Osteoblast (primary cell): ENCODE results near the gene GDNF. TPM values are rescaled to one million over a fixed set of nuclear protein-coding genes. Genes with fewer than 3 reads are reported as not detected.
"Not testable (repeated sequence)": the region's sequence is repeated elsewhere in the genome, so short reads cannot be mapped to it uniquely, and the experiment has no call there.

ENCODE experiments used
- DNase-seq: peaks from one replicate; pipeline ENCODE4 v3.0.0; 2011; ENCODE audit warnings: low spot score, mixed read lengths; ENCODE audit not compliant: insufficient read length; ENCODE audit errors: missing footprints
- H2AFZ ChIP-seq: 2 replicates; pipeline ENCODE4 v1.6.0; 2011; ENCODE audit warnings: mild to moderate bottlenecking, low read length
- H3K27ac ChIP-seq: 2 replicates; pipeline ENCODE4 v1.5.1; 2011; ENCODE audit warnings: mild to moderate bottlenecking, low read depth, low read length, moderate library complexity
- H3K27me3 ChIP-seq: 2 replicates; pipeline ENCODE4 v1.6.0; 2012; ENCODE audit warnings: mild to moderate bottlenecking, control low read depth, inconsistent platforms, low read length, moderate library complexity; ENCODE audit not compliant: insufficient read depth
- H3K36me3 ChIP-seq: 2 replicates; pipeline ENCODE4 v1.5.1; 2011; ENCODE audit warnings: mild to moderate bottlenecking, low read length, control low read depth, moderate library complexity; ENCODE audit not compliant: insufficient read depth
- H3K4me1 ChIP-seq: 2 replicates; pipeline ENCODE4 v1.5.1; 2011; ENCODE audit warnings: mild to moderate bottlenecking, low read length, control low read depth, moderate library complexity; ENCODE audit not compliant: insufficient read depth
- H3K4me2 ChIP-seq: 2 replicates; pipeline ENCODE4 v1.6.0; 2011; ENCODE audit warnings: mild to moderate bottlenecking, low read length; ENCODE audit not compliant: insufficient read depth
- H3K4me3 ChIP-seq: fragments of 200-600 bp; sonication (generic); 3 replicates; pipeline ENCODE4 v1.5.1; 2012; ENCODE audit warnings: mild to moderate bottlenecking, low read length, inconsistent platforms; ENCODE audit not compliant: insufficient read depth
- H3K79me2 ChIP-seq: 2 replicates; pipeline ENCODE4 v1.6.0; 2012; ENCODE audit warnings: mild to moderate bottlenecking, low read length, control low read depth, inconsistent platforms; ENCODE audit not compliant: insufficient read depth
- H3K9me3 ChIP-seq: 2 replicates; pipeline ENCODE4 v1.5.1; 2011; ENCODE audit warnings: low read depth, low read length, control low read depth
- H4K20me1 ChIP-seq: 2 replicates; pipeline ENCODE4 v1.6.0; 2012; ENCODE audit warnings: mild to moderate bottlenecking, low read length, control low read depth; ENCODE audit not compliant: insufficient read depth
- total RNA-seq: library from RNA; depleted of rRNA; stranded (reverse); fragments of >200 nt; gene quantifications from 2 replicates; pipeline ENCODE4 v1.2.3, GENCODE V29; 2012
- TF ChIP-seq, protein P1 (sequence below): IDR thresholded peaks from 2 replicates; pipeline ENCODE4 v1.5.1; 2011; ENCODE audit warnings: mild to moderate bottlenecking, low read depth, low read length, moderate library complexity; ENCODE audit errors: extremely low read depth

GDNF gene
- total RNA-seq, 1 donor, result 6.2 TPM

DNA sequence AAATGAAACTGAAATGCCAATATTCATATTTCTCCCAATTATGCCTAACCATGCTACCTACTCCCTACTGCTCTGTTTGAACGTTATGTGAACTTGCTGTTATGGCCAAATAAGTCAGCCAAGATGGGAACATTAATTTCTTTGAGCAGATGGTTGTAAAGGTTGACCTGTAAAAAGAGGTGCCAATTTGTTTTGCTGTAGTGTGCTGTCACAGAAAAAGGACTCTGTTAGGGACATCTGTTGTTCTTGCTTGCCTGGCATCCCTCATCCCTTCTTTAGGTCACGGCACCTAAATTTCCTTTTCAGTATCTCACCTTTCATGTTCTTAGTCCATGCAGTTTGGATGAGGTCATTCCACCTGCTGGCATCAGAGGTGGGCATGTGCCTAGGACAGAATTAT lies 35.4 kb downstream of the GDNF start:
- DNase-seq, result no peak
- H4K20me1 ChIP-seq, result no peaks in the 10 kb centered on the region
- H3K4me1 ChIP-seq, result no peaks in the 10 kb centered on the region
- no peak overlapping the region for H3K4me2 ChIP-seq
- H3K36me3 ChIP-seq, result no peaks in the 10 kb centered on the region
- no peak overlapping the region for H3K27ac ChIP-seq
- H3K9me3 ChIP-seq, result no peaks in the 10 kb centered on the region
- H3K27me3 ChIP-seq, result no peaks in the 10 kb centered on the region
- H2AFZ ChIP-seq, result no peak overlapping the region
- H3K79me2 ChIP-seq, result no peaks in the 10 kb centered on the region
- no peak overlapping the region for H3K4me3 ChIP-seq
- TF ChIP-seq, protein P1, sequence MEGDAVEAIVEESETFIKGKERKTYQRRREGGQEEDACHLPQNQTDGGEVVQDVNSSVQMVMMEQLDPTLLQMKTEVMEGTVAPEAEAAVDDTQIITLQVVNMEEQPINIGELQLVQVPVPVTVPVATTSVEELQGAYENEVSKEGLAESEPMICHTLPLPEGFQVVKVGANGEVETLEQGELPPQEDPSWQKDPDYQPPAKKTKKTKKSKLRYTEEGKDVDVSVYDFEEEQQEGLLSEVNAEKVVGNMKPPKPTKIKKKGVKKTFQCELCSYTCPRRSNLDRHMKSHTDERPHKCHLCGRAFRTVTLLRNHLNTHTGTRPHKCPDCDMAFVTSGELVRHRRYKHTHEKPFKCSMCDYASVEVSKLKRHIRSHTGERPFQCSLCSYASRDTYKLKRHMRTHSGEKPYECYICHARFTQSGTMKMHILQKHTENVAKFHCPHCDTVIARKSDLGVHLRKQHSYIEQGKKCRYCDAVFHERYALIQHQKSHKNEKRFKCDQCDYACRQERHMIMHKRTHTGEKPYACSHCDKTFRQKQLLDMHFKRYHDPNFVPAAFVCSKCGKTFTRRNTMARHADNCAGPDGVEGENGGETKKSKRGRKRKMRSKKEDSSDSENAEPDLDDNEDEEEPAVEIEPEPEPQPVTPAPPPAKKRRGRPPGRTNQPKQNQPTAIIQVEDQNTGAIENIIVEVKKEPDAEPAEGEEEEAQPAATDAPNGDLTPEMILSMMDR, result no peak

DNA sequence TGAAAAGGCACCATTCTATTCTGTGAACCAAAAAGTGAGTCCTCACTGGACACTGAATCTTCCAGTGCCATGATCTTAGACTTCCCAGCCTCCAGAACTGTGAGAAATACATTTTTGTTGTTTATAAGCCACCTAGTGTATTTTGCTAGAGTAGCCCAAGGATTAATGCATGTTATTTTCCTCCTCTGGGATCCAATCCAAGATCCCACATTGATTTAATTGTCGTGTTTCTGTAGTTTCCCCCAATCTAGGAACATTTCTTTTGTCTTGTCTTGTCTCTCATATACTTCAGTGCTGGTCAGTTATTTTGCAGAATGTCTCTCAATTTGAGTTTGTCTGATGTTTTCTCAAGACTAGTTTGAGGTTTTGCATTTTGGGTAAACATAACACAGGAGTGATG lies 36.4 kb downstream of the GDNF start:
- no peaks in the 10 kb centered on the region for H3K79me2 ChIP-seq
- TF ChIP-seq, protein P1, result no peak
- H3K4me2 ChIP-seq, result no peak overlapping the region
- H4K20me1 ChIP-seq, result no peaks in the 10 kb centered on the region
- no peaks in the 10 kb centered on the region for H3K36me3 ChIP-seq
- no peaks in the 10 kb centered on the region for H3K4me1 ChIP-seq
- no peak overlapping the region for H2AFZ ChIP-seq
- DNase-seq, result no peak
- H3K27me3 ChIP-seq, result no peaks in the 10 kb centered on the region
- no peaks in the 10 kb centered on the region for H3K9me3 ChIP-seq
- H3K27ac ChIP-seq, result no peak overlapping the region
- no peak overlapping the region for H3K4me3 ChIP-seq

DNA sequence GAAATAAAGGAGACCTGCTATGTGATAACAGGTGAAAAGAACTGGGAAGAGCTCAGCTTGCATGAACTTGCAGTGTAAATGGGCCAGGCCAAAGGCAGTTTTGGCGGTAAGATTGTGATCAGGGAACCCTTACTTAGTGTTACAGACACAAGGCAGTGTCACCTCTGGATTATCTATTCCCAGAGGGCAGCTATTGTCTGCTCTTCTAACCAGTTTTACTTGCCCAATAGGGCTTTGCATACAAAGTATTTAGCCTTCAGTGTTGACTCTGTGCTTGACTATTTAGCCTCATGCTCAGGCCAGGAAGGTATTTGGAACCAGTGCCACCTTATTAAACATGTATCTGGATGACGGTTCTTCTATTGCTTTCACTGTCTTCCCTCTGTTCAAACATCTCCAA lies 38.3 kb downstream of the GDNF start:
- TF ChIP-seq, protein P1, result no peak
- no peaks in the 10 kb centered on the region for H3K36me3 ChIP-seq
- no peak overlapping the region for H2AFZ ChIP-seq
- DNase-seq, result no peak
- H3K4me3 ChIP-seq, result no peak overlapping the region
- no peaks in the 10 kb centered on the region for H3K79me2 ChIP-seq
- no peaks in the 10 kb centered on the region for H3K4me1 ChIP-seq
- no peak overlapping the region for H3K27ac ChIP-seq
- no peaks in the 10 kb centered on the region for H3K9me3 ChIP-seq
- no peaks in the 10 kb centered on the region for H4K20me1 ChIP-seq
- H3K27me3 ChIP-seq, result no peaks in the 10 kb centered on the region
- H3K4me2 ChIP-seq, result no peak overlapping the region

DNA sequence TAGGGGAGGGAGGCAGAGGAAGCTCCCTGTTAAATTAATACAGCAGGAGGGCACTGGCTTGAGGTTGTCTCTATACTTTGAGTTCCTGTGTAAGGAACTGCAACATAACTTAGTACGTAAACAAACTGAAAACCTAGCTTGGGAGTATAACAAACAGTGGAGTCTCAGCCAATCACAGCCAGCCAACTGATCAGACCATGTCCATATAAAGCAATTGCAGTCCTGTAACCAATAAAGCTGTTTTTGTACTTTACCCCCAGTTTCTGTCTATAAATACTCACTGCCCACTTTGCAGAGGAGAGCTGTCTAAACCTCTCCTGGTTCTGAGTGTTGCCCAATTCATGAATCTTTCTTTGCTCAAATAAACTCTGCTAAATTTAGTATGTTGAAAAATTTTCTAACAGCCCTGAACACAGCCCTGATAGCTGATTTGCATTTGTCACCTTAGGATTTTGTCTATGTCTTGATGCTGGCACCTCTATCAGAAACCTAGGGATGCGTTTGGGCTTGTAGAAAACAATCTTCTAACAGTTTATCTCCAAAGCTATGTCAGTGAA lies 39.9 kb downstream of the GDNF start:
- H3K4me3 ChIP-seq, result no peak overlapping the region
- no peaks in the 10 kb centered on the region for H3K4me1 ChIP-seq
- H3K27ac ChIP-seq, result no peak overlapping the region
- H2AFZ ChIP-seq, result no peak overlapping the region
- TF ChIP-seq, protein P1, result no peak
- H3K9me3 ChIP-seq, result peaks cover 3% of the 10 kb centered on the region
- H3K4me2 ChIP-seq, result no peak overlapping the region
- no peaks in the 10 kb centered on the region for H4K20me1 ChIP-seq
- H3K27me3 ChIP-seq, result no peaks in the 10 kb centered on the region
- no peaks in the 10 kb centered on the region for H3K79me2 ChIP-seq
- H3K36me3 ChIP-seq, result no peaks in the 10 kb centered on the region
- DNase-seq, result no peak

DNA sequence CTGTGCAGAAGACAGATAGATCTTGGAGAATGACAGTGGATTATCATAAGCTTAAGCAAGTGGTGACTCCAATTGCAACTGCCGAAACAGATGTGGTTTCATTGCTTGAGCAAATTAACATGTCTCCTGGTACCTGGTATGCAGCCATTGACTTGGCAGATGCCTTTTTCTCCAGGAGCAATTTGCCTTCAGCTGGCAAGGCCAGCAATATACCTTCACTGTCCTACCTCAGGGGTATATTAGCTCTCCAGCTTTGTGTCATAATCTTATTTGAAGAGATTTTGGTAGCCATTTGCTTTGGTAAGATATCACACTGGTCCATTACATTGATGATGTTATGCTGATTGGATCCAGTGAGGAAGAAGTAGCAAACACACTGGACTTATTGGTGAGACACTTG lies 43.4 kb downstream of the GDNF start:
- peaks cover 12% of the 10 kb centered on the region for H3K4me1 ChIP-seq
- H3K27me3 ChIP-seq, result not testable (repeated sequence)

DNA sequence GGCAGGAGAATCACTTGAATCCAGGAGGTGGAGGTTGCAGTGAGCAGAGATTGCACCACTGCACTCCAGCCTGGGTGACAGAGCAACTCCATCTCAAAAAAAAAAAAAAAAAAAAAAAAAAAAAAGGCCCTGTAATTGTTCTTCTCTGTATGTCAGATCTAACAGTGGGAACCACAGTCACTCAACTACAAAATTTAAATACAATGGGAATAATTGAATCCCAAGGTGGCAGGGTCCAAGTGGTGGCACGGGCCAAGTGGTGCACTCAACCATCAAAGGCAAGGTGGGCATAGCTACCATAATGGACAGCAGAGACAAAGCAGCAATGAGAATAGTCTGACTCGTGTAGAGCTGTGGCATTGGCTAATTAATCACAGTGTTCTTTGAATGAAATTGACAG lies 44.5 kb downstream of the GDNF start:
- H3K36me3 ChIP-seq, H3K9me3 ChIP-seq, H2AFZ ChIP-seq, H3K4me2 ChIP-seq, H3K27ac ChIP-seq, DNase-seq, H3K79me2 ChIP-seq, H3K4me3 ChIP-seq, H4K20me1 ChIP-seq, H3K27me3 ChIP-seq: not testable (repeated sequence)
- H3K4me1 ChIP-seq, result peaks cover 12% of the 10 kb centered on the region

More for the DNA sequence above, 43.4 kb downstream of the GDNF start:
- H4K20me1 ChIP-seq, DNase-seq, H3K27ac ChIP-seq, H2AFZ ChIP-seq, H3K4me3 ChIP-seq, H3K79me2 ChIP-seq, H3K4me2 ChIP-seq, H3K9me3 ChIP-seq, H3K36me3 ChIP-seq: not testable (repeated sequence)
